ENCODE measurements around the gene GFY.

Gene GFY

GRCh38 chr19:49473868-49474541, 48.8 kb downstream of the GFY start, which contains the start of gene FLT3LG:
TSS of gene FLT3LG (plus strand) at chr19:49474215. CDS start at chr19:49474640, 425 bp downstream.
- FAIRE-seq: no peak

DNA sequence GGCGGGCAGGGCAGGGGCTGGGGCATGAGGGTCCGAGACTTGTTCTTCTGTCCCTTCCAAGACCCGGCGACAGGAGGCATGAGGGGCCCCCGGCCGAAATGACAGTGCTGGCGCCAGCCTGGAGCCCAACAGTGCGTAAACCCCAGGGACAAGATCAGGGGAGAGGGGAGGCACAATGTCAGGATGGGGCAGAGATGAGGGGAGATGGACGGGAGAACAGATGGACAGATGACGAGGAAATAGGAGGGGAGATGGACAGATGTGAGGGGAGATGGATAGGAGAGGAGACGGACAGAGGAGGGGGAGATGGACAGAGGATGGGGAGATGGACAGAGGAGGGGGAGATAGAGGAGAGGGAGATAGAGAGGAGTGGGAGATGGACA, 49.3 kb downstream of the GFY start:
- no peak for FAIRE-seq

GRCh38 chr19:49475191-49475917, 50.2 kb downstream of the GFY start:
- no peak for FAIRE-seq

DNA sequence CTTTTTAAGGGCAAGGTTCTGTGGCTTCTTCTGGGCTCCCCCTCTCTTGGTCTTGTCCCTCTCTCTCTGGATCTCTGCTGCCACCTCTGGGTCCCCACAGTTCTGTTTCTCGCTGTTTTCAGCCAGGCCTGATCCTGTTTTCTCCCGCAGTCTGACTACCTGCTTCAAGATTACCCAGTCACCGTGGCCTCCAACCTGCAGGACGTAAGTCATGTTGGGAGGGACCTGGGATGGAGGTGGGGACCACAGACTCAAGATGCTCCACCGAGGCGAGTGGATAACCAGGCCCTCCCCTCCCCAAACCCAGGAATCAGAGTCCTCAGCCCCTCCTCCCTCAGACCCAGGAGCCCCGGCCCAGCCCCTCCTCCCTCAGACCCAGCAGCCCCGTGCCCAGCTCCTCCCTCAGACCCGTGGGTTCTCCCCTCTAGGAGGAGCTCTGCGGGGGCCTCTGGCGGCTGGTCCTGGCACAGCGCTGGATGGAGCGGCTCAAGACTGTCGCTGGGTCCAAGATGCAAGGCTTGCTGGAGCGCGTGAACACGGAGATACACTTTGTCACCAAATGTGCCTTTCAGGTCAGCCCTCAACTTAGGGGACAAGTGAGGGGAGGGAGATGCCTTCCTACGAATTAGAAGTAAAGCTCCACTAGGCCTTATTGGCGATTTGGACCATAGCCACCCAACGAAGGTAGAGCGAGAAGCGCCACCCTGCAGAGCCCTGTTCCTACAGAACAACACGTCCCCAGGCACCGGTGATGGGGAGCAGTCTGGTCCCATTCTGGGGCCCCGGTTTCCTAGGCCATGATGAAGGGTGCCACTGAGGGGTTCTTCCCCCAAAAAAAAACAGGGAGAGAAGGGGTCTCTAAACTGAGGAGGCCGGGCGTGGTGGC, 51.0 kb downstream of the GFY start:
- FAIRE-seq: no peak

Data from colon (tissue), 2 donors.